HG03097 (cell line): ENCODE results near the gene CYP2W1.
"Not testable (repeated sequence)": the region's sequence is repeated elsewhere in the genome, so short reads cannot be mapped to it uniquely, and the experiment has no call there.

Experiments used
- ATAC-seq: cut with Tn5 transposase; IDR thresholded peaks from one replicate; pipeline ENCODE4 v1.9.1; 2021; ENCODE audit not compliant: unreplicated experiment, low FRiP score

CYP2W1 gene

GRCh38 chr7:1025743-1026581 is 43.0 kb downstream of the CYP2W1 start:
- ATAC-seq: no peak

GRCh38 chr7:1026721-1027161 is 43.8 kb downstream of the CYP2W1 start:
- no peak for ATAC-seq

GRCh38 chr7:1027242-1028043 is 44.5 kb downstream of the CYP2W1 start:
- ATAC-seq: peak; percentile 0

GRCh38 chr7:1028044-1028770 is 45.2 kb downstream of the CYP2W1 start:
- peak; percentile 43 for ATAC-seq

DNA sequence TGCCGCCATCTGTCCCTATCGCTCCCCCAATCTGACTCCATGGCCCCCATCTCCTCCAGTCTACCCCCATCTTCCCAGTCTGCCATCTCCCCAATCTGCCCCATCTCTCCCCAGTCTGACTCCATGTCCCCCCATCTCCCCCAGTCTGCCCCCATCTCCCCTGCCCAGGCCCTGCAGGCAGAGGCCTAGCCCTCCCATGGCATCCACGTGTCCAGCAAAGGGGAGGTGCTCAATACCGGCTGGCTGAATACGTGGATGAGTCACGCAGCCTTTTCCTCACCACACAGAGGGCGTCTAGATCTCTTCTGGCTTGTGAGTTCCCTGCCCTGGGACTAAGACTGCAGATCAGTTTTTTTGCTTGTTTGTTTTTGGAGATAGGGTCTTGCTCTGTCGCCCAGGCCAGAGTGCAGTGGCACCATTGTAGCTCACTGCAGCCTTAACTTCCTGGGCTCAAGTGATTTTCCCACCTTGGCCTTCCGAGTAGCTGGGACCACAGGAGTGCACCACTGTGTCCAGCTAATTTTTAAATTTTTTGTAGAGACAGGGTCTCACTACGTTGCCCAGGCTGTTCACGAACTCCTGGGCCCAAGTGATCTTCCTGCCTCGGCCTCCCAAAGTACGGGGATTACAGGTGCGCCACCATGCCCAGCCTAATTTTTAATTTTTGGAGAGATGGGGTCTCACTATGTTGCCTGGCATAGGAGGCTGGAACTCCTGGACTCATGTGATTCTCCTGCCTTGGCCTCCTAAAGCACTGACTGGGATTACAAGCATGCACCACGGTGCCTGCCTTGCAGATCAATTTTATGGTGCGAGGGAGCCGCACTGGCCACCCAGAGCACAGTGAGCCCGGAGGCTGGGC is 46.0 kb downstream of the CYP2W1 start:
- no peak for ATAC-seq

DNA sequence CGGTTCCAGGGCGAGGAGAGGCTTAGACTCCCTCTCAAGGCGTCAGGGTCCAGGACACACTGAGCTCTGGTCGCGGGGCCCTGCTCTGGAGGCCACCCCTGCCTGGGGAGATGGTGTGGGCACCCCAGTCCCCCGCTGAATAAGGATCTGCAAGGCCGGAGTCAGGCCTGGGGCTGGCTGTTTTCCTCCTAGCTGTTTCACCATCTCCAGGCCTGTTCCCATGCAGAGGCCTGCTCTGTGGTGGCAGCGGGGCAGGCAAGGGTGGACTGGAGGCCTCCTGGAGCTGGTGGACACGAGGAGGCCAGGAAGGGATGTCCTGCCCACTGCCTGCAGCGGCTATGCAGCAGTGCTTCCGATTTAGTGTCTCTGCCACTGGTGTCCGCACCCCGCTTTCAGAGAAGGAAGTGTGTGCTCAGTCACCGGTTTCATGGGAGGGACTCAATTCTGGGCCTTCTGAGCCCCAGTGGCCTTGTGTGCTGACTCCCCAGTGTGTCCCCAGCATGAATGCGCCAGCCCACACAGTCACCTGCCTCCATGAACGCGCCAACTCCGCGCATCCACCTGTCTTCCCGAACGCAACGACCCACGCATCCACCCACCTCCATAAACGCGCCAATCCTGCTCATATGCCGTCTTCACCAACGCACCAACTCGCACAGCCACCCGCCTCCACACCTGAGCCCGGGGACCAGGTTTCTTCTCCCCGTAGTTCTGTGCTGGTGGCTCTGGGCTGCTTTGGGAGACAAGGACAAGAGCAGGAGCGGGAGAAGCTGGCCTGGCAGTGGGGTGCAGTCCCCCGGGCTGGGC is 46.9 kb downstream of the CYP2W1 start:
- no peak for ATAC-seq

GRCh38 chr7:1030444-1031070 is 47.6 kb downstream of the CYP2W1 start:
- ATAC-seq: no peak

GRCh38 chr7:1031716-1032455 is 48.9 kb downstream of the CYP2W1 start:
- no peak for ATAC-seq

DNA sequence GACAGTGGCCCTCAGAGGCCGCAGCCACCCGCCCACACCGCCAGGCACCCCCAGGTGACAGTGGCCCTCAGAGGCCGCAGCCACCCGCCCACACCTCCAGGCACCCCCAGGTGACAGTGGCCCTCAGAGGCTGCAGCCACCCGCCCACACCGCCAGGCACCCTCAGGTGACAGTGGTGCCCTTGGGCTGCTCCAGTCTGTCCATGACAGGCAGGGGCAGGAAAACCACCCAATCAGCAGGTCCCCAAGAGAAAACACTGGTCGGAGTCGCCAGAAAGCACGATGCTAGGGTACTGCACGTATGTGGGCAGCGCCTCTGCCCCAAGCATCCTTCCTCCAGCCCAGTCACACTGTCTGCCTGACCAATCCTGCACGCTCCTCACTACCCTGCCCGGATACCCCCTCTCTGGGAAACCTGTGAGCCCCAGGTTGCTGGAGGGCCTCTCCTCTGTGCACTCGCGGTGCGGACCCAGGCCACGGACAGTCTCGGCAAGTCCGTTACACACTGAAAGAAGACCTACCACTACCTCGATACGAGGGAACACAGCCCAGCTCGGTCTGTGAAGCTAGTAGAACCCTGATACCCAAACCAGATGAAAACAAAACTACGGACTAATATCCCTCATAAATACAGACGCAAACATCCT is 49.7 kb downstream of the CYP2W1 start:
- no peak for ATAC-seq

- no peak for ATAC-seq
These were observed 50.7 kb downstream of the CYP2W1 start for GRCh38 chr7:1033546-1034145.

DNA sequence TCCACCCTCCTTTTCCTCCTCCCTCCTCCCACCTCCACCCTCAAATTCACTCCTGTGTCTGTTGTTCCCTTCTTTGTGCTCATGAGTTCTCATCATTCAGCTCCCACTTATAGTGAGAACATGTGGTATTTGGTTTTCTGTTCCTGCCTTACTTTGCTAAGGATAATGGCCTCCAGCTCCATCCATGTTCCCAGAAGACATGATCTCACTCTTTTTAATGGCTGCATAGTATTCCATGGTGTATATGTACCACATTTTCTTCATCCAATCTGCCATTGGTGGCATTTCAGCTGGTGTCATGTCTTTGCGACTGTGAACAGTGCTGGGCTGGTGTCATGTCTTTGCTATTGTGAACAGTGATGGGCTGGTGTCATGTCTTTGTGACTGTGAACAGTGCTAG is 51.8 kb downstream of the CYP2W1 start:
- not testable (repeated sequence) for ATAC-seq

GRCh38 chr7:1036164-1036928 is 53.4 kb downstream of the CYP2W1 start:
- ATAC-seq: not testable (repeated sequence)
